Myocyte (in vitro differentiated cells): Measurements from ENCODE around the gene RNF114. TPM values are rescaled to one million over a fixed set of nuclear protein-coding genes. Genes with fewer than 3 reads are reported as not detected.

Experiments used
- DNase-seq: peaks from one replicate; pipeline ENCODE4 v3.0.0-alpha.2; 2012; ENCODE audit warnings: low read depth
- total RNA-seq: library from RNA; depleted of rRNA; stranded (reverse); fragments of >200 nt; gene quantifications from 2 replicates; pipeline ENCODE4 v1.2.3, GENCODE V29; 2014

Gene RNF114
- total RNA-seq, 1 donor from 2014 or later: 107 TPM

DNA sequence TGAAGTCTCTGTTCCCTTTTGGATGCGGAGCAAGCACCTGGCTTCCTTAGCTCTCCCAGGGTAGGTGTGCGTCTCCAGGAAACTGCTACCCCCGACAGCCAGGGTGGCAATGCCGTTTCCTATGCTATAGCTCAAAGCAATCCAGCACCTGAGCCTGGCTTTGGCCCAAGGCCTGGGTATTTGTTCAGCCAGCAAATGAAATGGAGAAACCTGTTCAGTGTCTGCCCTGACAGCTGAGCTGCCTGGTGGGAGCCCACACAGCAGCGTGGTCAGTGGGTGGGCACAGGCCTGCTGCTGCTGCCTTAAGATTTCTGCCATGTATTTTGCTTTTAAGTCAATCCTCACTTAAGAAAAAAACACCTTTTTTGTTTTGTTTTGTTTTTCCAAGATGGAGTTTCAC is 34.6 kb upstream of the RNF114 start:
- peak; percentile 35 for DNase-seq

- no peak for DNase-seq
These were observed 31.6 kb upstream of the RNF114 start for GRCh38 chr20:49904440-49905214.

GRCh38 chr20:49905415-49906091 is 30.6 kb upstream of the RNF114 start:
- no peak for DNase-seq

DNA sequence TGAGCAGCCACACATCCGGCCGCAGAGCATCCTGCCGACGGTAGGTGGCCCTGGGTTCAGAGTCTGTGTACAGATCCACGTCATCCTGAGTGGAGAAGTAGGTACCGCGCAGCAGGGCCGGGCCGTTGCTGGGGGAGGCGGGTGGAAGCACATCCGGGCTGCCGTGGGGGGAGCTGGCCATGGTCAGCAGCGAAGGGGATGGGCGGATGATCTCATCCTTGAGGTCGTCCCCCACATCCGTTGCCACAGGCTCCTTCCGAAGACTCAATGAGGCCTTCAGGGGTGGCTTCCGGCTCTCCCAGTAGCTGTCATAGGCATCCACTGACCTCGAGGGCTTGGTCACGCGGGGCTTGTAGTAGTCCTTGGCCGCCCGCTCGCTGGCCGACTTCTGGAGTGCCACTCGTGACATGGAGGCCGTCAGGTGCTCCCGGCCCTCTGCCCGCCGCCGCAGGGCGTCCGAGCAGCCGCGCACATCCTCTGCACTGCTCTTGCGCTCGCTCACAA is 30.0 kb upstream of the RNF114 start:
- no peak for DNase-seq

DNA sequence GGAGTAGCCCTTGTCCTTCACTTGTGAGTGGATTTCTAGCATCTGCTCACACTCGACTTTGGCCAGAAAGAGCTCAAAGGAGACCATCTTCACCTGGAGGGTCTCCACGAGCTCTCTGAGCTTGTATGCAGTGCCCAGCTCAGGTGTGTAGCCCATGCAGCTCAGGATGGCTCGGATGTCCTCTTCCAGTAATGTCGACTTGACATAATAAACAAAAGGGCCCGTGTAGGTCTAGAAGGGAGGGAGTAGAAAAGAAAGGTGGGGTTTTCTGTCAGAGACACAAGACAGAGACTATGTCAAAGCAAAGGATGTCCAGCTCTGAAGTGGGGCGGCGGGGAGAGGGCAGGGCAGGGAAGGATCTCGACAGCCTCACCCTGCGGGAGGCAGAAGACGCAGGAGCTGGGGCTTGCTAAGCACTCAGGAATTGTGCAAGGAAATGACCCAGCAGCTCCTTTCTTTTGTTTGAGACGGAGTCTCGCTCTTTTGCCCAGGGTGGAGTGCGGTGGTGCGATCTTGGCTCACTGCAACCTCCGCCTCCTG is 29.5 kb upstream of the RNF114 start:
- no peak for DNase-seq

DNA sequence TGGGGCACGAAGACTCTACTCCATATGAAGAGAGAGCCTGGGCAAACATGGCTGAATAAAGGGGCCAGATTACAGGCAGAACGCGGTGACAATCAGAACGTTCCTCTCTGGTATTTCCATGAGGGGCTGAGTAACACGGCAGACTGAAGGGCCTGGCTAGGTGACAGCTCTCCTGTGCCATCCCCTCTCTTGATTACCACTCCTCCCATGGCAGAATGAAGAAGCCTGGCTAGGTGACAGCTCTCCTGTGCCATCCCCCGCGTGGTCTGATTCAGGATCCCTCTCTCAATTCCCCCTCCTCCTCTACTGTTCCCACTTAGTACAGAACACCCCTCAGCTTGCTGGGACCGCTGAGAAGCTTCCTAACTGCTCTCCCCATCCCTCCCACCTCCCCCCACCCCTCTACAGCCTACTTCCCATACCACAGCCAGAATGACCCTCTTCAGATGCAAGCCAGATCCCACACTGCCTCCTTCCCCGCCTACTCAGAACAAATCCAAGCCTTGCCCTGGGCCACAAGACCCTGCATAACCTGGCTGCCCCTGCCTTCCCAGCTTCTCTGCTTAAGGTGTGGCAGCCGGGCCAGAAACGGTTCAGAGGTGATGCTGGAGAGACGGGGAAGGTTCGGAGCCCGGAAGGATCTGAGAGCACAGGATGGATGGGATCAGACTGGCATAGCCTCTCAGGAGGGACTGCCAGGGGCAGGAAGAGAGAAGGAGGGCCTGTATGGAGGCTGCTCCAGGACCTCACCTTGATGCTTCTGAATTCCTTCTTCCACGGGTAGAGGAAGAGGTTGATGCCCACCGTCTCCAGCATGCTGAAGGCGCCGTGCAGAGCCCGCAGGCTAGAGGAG is 28.6 kb upstream of the RNF114 start:
- no peak for DNase-seq

- DNase-seq: no peak
These were observed 28.0 kb upstream of the RNF114 start for GRCh38 chr20:49908258-49908565.

DNA sequence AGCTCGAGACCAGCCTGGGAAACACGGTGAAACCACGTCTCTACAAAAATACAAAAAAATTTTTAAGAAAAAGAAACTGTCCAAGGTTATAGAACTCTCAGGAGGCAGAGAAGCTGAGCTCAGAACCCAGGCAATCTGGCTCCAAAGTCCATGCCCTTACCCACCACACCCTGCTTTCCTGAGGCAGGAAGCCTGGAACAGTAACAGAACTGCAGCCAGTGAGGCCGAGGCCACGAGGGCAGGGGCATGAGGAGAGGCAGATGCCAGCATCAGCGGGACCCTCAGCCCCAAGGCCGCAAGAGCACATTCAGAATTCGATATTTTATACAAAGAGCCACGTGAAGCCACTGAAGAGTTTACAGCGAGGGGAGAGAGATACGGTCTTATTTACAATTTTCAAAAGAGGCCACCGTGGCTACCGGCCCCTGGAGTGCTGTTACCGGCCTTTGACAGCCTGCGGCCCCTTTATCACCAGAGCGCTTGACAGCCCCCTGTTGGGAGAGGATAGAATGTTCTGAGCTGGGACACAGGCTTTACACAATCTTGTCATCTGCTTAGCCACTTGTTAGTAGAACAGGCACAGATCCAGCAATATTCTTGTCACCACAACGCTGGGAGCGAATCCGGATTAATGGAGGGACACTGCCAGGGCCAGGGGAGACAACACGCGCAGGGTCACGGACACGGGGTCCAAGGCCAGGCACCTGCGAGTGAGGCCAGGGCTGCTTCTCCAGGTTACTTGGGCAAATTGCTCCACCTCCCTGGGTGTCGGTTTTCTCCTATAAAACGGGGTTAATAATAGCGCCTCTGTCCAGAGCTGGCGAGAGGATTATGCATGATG is 26.5 kb upstream of the RNF114 start:
- DNase-seq: peak; percentile 18

- DNase-seq: no peak
These were observed 25.9 kb upstream of the RNF114 start for GRCh38 chr20:49910340-49910706.

- DNase-seq: no peak
These were observed 22.7 kb upstream of the RNF114 start for GRCh38 chr20:49913399-49914047.

DNA sequence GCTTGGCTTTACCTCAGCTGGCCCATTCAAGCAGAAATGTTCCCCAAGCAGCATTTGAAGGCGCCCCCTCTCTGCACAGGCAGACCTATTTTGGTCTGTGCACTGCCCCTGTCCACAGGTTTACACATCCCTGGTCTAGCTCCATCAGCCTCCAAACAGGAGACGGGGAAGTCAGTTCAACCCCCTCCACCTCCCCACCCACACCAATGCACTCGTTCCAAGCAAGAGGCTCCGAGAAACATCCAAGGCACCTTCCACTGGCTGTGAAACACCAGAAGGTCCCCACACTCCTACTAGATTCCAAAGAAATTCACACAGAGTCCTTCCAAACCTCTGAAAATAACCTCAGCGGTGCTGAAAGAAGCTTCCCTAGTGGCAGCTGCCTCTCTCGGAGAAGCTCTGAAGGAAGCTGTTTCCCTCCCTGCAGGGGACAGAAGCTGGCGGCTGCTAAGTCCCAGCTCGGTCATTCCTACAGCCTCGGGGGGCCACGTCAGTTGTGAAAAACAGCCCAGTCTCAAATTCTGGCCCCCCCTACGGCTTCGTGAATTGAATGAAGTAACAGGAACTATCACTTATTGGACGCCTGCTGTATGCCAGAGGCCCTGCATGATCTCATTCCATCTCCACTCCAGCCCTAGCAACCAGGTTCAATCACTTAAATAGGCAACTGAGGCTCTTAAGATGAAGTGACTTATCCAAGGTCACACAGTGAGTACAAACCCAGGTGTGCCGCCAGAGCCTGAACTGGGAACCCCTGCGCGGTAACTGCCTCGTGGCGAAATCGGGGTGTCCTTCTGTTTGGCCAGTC is 21.7 kb upstream of the RNF114 start:
- peak; percentile 47 for DNase-seq

GRCh38 chr20:49915118-49915379 is 21.1 kb upstream of the RNF114 start:
- DNase-seq: no peak

GRCh38 chr20:49915380-49916145 is 20.6 kb upstream of the RNF114 start, which contains the start of gene SPATA2:
SPATA2 (minus strand) TSS chr20:49915529; CDS start chr20:49908490, 7,039 bp downstream.
- DNase-seq: peak; percentile 94

GRCh38 chr20:49916146-49917002 is 19.8 kb upstream of the RNF114 start:
- no peak for DNase-seq

- DNase-seq: no peak
These were observed 17.8 kb upstream of the RNF114 start for GRCh38 chr20:49918446-49918845.

GRCh38 chr20:49919009-49919408 is 17.2 kb upstream of the RNF114 start:
- no peak for DNase-seq

DNA sequence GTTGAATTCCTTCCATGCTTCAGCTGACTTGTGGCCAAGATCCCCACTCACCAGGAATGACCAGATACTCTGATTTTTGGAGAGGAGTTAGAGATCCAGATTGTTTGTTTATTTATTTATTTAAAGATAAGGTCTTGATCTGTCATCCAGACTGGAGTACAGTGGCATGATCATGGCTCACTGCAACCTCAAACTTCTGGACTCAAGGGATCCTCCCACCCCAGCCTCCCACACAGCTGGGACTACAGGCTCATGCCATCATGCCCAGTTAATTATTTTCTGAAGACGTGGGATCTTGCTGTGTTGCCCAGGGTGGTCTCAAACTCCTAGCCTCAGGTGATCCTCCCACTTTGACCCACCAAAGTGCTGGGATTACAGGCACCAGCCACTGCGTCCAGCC is 16.7 kb upstream of the RNF114 start:
- DNase-seq: no peak

GRCh38 chr20:49924247-49924646 is 11.9 kb upstream of the RNF114 start:
- no peak for DNase-seq
